ENCODE measurements around the gene SIAH1. TPM values are rescaled to one million over a fixed set of nuclear protein-coding genes. Genes with fewer than 3 reads are reported as not detected.
"Not testable (repeated sequence)": the region's sequence is repeated elsewhere in the genome, so short reads cannot be mapped to it uniquely, and the experiment has no call there.

The SIAH1 gene, protein sequence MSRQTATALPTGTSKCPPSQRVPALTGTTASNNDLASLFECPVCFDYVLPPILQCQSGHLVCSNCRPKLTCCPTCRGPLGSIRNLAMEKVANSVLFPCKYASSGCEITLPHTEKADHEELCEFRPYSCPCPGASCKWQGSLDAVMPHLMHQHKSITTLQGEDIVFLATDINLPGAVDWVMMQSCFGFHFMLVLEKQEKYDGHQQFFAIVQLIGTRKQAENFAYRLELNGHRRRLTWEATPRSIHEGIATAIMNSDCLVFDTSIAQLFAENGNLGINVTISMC
- polyA plus RNA-seq (2014; cell fraction: cytosol; rRNA removed): 37.5 and 38.5 TPM in 2 replicates
- 23.2 and 24.9 TPM in 2 replicates for polyA plus RNA-seq (2014; cell fraction: nucleus; rRNA removed)

DNA sequence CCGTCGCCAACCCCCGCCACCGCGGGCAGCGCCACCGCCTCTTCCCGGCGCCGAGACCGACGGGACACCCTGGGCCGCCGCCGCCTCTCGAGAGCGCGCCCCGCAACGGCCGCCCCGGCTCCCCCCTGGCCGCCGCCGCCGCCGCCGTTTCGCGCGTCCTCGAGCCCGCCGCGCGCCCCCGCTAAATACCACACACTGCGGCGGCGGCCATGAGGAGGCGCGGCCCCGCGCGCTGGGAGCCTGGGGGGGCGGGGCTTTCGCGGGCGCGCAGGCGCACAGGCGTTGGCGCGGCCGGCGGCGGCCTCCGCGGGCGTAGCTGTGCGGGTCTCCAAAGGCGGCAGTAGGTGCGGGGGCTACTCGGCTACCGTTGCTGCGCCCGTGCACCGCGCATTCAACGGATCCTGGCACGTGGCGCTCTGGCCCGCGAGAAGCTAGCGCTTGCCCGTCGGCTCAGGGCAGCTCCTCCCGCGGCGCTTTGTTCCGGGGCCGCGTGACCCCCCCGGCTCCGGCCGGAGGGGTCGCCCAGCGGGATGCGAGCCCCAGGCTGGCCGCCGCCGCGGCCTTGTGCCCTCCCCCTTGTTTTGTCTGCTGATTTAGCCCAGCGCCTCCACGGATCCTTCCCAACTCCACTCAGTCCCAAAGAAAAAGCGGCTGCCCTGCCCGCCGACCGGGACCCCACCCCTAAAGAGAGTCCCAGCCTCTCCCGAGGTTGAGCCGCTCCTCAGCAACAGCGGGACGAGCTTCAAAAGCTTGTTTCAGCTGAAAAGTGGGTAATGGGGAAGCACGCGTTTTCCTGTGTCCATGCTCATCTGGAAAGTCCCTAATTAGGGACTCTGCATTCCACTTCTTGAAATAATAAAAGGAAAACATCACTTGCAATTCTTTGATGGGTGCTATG is at the start of gene SIAH1:
Gene SIAH1, minus strand, starts transcription at position 161 of the 898 bp plus-strand sequence. CDS start 22,985 bp downstream, outside the sequence.
- peak; percentile 82 for DNase-seq (ENCODE audit: low spot score)

DNA sequence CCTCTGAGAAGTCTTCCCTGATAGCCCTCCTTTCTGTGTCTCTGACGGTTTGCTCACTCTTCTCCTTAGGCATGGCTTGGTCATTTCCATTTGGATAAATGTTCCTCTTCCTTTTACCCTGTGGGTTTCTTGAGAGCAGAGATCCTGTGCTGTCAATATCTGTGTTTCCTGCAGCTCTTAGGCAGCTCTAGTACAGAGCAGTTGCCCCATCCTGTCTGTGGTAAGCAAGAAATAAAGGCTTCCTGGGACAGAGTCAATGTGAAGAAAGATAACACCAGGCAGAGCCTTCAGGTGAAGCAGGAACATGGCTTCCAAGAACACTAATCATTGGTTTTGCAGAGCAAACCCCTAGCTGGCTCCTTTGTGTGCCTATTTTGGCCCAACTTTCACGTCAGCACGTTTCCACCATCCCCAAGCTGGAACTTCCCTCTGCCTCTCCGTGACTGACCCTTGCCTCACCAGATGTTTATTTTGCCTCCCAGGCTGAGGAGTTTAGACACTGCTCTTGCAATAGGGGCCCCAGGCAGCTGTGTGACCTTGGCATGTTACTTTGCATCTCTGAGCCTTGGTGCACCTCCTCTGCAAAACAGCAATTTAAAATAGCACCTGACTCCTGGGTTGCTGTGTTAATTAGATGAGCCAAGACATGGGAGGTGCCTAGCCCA is 49.6 kb upstream of the SIAH1 start:
- no peak for DNase-seq (ENCODE audit: low spot score)

DNA sequence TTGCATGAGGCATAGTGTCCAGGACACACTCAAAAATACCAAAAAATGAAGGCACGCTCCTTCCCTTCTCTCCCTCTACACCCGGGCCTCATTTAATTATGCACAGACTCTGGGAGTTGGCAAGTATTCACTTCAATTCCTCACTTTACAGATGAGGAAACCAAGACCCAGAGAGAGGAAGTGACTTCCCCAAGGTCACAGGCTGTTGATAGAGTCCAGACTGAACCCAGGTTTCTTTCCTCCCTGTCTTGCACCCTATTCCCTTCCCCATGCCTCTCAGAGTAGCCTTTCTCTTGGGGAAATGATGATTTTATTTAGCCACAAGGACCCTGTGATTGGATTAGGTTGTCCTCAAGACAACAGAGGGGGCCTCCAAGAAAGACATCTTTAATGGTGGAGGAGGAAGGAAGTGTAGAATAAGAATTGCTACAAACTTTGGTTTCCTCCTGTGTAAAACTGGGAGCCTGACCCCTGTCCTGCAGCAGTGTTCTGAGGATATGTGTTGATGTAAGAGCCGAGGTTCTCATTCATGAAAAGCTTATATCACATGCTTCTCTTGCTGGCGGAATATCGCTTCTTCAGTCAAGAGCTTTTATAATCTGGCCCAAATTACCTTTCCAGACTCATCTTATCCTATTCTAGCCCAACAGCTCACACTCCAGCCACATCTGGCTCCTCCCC is 48.8 kb upstream of the SIAH1 start:
- DNase-seq (ENCODE audit: low spot score): no peak

DNA sequence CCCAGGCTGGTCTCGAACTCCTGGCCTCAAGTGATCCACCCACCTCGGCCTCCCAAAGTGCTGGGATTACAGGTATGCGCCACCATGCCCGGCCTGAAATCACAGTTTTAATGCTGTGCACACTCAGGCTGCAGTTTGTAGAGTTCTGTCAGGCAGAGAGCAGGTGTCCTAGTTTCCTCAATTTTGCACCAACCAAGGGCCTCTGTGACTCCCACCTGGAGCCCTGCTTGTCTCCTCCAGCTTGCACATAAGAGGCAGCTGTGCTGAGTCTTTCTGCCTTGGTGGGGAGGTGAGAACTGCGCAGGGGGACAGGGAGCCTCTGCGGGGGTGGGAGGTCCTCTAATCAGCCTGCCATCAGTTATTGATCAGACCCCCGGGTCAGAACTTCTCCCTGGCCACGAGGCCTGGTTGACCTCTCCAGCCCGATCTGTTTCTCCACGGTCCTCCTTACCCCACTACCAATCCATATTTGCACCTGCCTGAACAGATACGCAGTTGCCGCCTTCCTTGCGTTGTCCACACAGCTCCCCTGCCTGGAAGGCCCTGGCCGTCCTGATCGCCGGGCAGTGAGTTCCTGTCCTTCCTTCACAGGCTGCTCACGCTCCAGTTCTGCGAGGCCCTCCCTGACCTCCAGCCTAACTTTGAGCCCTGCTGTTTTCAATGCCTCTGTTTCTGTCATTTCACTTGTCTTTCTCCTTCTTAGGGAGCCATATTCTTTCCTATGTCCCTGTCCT is 48.1 kb upstream of the SIAH1 start:
- DNase-seq (ENCODE audit: low spot score): no peak

DNA sequence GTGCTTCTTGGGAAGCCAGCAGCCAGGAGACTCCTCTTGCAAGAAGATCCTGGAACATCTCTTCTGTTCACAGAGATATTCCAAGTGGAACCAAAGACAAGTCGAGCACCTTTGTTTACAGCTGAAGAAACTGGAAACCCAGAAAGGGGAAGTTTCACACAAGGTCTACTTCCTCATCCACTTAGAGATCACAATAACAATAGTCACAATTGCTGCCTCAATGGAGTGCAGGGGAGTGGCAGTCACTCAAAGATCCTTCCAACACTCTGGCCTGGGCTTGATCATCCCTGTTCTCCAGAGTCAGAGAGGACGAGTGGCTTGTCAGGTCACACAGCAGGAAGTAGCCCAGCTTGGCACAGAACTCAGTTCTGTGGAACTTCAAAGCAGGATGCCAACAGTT is 46.9 kb upstream of the SIAH1 start:
- no peak for DNase-seq (ENCODE audit: low spot score)

DNA sequence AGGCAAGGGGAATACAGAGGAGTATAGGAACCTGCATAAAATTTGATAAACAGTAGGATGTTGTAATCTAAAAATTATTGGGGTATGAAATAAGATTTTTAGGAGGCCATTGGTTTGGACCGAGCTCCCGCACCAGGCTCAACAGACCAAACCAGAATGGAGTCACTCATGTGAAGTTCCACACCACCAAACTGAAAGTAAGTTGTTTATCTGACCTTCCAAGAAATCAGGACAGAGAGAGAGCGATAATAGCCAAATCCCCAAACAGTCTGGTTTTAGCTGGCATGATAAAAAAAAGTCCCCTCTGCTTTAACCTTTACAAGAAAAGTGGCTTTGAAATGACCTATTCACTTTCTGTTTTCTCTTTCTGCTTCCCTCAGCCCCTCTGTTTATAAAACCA is 45.7 kb upstream of the SIAH1 start:
- DNase-seq (ENCODE audit: low spot score): no peak

DNA sequence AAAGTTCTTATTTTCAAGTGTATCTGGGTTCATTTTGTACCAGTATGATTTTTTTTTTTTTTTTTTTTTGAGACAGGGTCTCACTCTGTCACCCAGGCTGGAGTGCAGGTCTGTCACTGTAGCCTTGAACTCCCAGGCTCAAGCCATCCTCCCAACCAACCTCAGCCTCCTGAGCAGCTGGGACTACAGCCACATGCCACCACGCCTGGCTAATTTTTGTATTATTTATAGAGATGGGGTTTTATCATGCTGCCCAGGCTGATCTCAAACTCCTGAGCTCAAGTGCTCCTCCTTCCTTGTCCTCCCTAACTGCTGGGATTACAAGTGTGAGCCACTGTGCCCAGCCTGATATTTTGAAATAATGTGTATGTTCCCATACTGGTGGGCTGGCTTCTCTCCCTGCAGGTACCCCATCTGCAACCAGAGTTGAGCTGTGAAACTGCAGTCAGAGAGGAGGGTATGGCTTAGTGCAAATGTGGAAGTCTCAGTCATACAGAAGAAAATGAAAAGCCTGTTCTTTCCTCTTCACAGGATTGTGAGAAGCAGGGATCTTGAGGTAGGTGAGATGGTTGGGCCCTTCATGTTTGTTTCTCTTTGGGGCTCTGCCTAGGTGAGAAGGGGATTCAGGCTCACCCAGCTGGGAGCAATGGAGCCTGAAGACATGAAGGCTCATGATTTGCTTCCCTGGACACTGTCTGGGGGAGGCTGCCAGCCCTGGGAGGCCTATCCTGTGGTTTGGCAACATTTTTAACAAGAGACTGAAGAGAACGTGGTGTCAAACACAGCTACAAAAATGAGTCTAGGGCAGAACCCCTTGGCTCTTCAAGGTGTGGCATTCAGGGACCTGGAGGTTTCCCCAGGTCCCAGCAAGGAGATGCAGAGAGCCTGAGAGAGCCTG is 41.3 kb upstream of the SIAH1 start:
- no peak for DNase-seq (ENCODE audit: low spot score)

DNA sequence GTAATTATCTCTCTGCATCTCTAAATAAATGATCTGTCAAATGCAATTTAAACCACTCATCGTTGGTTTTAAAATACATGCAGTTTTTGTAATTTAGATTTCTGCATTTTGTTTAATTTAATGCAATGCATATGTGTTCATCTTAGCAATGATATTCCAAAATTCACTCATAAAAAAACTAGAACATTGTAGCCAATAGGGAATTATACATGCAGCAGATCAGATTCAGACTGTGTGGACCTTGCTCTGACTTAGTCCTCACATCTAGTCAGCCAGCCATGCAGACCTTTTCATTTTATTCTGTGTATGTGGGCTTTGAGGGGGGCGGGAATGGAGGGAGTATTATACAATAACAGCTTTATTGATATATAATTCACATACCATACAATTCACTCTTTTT is 37.3 kb upstream of the SIAH1 start:
- no peak for DNase-seq (ENCODE audit: low spot score)

DNA sequence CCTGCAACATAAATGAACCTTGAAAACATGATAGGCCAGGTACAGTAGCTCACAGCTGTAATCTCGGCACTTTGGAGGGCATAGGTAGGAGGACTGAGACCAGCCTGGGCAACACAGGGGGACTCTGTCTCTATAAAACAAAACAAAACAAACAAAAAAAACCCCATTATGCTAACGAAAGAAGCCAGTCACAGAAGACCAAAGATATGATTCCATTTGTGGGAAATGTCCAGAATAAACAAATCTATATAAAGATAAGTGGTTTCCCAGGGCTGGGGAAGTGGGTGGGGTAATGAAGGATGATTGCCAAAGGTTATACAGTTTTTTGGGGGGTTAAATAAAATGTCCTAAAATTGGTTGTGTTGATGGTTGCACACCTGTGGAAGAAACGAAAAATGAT is 36.5 kb upstream of the SIAH1 start:
- no peak for DNase-seq (ENCODE audit: low spot score)

DNA sequence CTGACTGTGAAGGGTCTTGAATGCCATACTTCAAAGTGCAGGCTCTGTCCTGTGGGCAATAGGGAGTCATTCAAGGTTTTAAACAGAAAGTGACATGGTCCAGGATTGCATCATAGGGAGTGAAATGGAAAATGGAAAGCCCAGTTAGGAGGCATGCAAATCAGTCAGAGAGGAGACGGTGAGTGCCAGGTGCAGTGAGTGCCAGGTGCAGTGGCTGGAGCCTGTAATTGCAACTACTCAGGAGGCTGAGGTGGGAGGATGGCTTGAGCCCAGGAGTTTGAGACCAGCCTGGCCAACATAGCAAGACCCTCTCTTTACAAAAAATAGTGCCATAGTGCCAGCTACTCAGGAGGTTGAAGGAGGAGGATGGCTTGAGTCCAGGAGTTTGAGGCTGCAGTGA is 35.2 kb upstream of the SIAH1 start:
- DNase-seq (ENCODE audit: low spot score): no peak

DNA sequence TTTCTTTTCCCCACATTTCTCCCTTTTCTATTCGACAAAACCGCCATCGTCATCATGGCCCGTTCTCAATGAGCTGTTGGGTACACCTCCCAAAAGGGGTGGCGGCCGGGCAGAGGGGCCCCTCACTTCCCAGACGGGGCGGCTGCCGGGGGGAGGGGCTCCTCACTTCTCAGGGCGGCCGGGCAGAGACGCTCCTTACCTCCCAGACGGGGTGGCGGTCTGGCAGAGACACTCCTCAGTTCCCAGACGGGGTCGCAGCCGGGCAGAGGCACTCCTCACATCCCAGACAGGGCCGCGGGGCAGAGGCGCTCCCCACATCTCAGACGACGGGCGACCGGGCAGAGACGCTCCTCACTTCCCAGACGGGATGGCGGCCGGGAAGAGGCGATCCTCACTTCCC is 31.4 kb upstream of the SIAH1 start:
- not testable (repeated sequence) for DNase-seq (ENCODE audit: low spot score)

DNA sequence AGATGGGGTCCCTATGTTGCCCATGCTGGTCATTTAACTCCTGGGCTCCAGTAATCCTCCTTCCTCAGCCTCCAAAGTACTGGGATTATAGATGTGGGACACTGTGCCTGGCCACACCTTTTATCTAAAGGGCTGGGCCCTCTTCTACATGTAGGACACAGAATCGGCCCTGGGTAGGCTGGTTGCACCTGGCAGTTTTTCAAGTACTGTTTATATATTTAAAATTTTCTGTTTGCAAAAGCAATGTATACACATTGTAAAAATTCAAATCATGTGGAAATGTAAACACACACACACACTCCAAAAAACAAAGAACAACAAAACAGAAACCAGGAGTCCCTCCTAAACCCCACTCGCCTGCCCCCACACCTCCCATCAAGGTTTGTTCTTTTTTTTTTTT is 28.1 kb upstream of the SIAH1 start:
- DNase-seq (ENCODE audit: low spot score): no peak

DNA sequence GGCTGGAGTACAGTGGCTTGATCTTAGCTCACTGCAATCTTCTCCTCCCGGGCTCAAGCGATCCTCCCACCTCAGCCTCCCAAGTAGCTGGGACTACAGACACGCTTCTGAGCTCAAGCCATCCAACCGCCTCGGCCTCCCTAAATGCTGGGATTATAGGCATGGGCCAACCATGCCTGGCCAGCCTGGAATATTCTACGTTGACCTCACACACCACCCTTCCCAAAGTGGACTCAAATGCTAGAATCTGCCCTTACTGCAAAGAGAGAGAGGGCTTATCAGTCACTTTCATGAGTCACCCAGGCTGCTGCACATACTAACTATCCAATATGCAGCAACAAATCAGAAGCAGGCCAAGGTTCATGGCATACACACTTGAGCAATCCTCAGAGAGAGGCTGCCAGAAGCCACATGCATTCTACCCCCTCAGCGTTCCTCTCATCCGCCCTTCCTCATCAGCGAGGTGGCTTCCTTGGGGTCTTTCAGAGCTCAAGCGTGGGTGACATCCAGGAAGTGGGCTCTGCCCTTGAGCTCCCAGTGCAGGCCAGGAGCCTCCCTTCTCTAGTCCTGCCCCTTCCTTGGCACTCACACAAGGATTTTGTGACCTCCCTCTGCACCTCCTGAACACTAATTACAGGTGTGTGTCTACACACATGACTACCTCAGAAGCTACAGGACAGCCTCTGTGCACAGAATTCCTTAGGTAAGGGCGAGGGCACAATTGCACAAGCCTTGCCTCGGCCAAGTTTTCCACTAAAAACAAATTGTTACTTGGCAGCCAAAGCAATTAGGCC is 24.8 kb upstream of the SIAH1 start:
- no peak for DNase-seq (ENCODE audit: low spot score)

DNA sequence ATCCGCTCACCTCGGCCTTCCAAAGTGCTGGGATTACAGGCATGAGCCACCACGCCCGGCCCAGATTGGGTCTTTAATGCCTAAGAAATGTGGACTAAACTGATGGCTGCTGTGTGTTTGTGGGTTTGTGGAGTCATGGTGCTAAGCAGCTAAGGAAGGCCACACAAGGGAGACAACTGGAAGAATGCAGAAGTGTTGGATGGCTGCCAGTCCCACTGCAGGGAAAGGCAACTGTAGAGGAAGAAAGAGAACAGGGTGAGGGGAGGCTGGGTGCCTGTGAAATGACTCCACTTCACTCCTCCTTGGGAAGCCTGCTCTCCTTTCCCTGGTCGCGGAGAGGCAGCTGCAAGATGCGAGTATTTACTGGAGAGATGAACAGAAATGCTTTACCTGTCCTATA is 23.5 kb upstream of the SIAH1 start:
- no peak for DNase-seq (ENCODE audit: low spot score)

DNA sequence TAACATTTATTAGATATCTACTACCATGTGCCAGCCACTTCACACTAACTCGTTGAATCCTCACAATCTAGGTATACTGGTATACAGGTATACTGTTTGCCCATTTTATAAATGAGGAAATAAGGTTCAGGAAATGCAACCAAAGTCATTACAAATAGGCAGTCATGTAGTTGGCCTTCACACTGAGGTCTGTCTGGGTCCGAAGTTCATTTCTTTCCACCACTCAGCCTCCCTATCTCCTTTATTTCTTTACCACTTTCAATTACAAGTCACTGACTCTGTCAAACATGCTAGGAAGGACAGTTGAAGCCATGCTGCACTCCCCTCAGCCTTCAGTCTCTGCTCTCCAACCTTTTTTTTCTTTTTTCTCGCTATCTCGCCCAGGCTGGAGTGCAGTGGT is 20.7 kb upstream of the SIAH1 start:
- DNase-seq (ENCODE audit: low spot score): no peak

DNA sequence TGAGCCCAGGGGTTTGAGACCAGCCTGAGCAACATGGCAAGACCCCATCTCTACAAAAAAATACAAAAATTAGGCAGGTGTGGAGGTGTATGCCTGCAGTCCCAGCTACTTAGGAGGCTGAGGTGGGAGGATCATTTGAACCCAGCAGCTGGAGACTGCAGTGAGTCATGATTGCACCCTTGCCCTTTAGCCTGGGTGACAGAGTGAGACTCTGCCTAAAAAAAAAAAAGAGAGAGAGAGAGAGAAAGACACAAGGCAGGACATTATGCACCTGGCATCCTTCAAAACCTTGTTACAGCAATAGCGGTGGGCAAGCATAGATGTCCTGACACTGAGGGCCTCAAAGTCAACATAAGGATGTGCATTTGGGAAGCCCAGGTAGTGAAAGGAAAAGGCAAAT is 19.9 kb upstream of the SIAH1 start:
- no peak for DNase-seq (ENCODE audit: low spot score)

DNA sequence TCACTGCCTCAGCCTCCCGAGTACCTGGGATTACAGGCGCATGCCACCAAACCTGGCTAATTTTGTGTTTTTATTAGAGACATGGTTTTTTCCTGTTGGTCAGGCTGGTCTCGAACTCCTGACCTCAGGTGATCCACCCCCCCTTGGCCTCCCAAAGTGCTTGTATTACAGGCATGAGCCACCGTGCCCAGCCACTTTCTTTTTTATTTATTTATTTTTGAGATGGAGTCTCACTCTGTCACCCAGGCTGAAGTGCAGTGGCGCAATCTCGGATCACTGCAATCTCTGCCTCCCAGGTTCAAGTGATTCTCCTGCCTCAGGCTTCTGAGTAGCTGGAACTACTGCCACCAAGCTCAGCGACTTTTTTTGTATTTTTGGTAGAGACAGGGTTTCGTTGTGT is 17.3 kb upstream of the SIAH1 start:
- not testable (repeated sequence) for DNase-seq (ENCODE audit: low spot score)

DNA sequence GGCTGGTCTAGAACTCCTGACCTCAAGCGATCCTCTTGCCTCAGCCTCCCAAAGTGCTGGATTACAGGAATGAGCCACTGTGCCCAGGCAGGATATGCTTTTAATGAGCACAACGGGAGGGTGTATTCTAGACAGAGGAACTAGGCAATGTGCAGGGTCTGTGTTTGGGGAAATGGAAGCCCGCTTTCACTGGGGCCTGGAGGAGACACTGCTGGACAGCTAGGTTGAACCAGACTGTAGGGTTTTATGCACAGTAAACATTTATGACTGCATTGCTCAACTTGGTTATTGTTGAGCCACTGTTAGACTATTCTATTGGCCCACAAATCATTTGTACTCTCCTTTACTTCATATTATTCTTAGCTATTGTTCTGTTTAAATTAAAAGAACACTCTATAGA is 10.2 kb upstream of the SIAH1 start:
- DNase-seq (ENCODE audit: low spot score): no peak

DNA sequence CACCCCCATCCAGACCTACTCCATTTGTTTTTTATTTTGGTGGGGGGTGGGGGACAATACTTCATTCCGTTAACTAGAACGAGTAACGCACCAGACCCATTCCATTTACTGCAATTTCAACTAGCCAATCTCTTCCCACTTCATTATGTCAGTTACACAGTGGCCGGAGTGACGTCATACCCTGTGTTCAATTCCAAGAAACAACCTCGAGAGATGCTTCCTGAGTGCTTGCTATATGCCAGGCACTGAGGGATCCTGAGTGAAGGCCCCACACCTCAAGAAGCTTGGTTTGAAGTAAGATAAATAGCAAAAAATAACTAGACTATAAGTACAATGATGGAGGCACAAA is 9.1 kb upstream of the SIAH1 start:
- DNase-seq (ENCODE audit: low spot score): peak; percentile 34
